Right forelimb (tissue), 1 donor: ENCODE data around the gene ANAPC10.
"Not testable (repeated sequence)": the region's sequence is repeated elsewhere in the genome, so short reads cannot be mapped to it uniquely, and the experiment has no call there.

ENCODE experiments used
- DNase-seq: peaks from one replicate; pipeline ENCODE4 v3.0.0-alpha.2; 2018

ANAPC10 gene

GRCh38 chr4:145069361-145069760 is 28.6 kb downstream of the ANAPC10 start:
- no peak for DNase-seq

GRCh38 chr4:145066063-145066501 is 31.9 kb downstream of the ANAPC10 start:
- DNase-seq = no peak

- DNase-seq = no peak
These were observed 36.6 kb downstream of the ANAPC10 start for GRCh38 chr4:145061318-145061920.

- no peak for DNase-seq
These were observed 39.7 kb downstream of the ANAPC10 start for GRCh38 chr4:145058256-145058655.

GRCh38 chr4:145056325-145057130 is 41.5 kb downstream of the ANAPC10 start:
- no peak for DNase-seq

GRCh38 chr4:145055533-145056257 is 42.3 kb downstream of the ANAPC10 start:
- no peak for DNase-seq

- DNase-seq = no peak
These were observed 48.8 kb downstream of the ANAPC10 start for GRCh38 chr4:145049241-145049640.

GRCh38 chr4:145048817-145049216 is 49.2 kb downstream of the ANAPC10 start:
- DNase-seq = no peak

GRCh38 chr4:145047151-145047550 is 50.8 kb downstream of the ANAPC10 start:
- DNase-seq = no peak

GRCh38 chr4:145045180-145045579 is 52.8 kb downstream of the ANAPC10 start:
- no peak for DNase-seq

- DNase-seq = no peak
These were observed 53.7 kb downstream of the ANAPC10 start for GRCh38 chr4:145044341-145044740.

- no peak for DNase-seq
These were observed 54.7 kb downstream of the ANAPC10 start for GRCh38 chr4:145043306-145043705.

- no peak for DNase-seq
These were observed 55.3 kb downstream of the ANAPC10 start for GRCh38 chr4:145042601-145043285.

GRCh38 chr4:145041378-145041777 is 56.6 kb downstream of the ANAPC10 start:
- no peak for DNase-seq

GRCh38 chr4:145035494-145036136 is 62.4 kb downstream of the ANAPC10 start:
- DNase-seq = no peak

GRCh38 chr4:145034727-145035211 is 63.2 kb downstream of the ANAPC10 start:
- DNase-seq = no peak

GRCh38 chr4:145019346-145019745 is 78.7 kb downstream of the ANAPC10 start:
- no peak for DNase-seq

- no peak for DNase-seq
These were observed 83.6 kb downstream of the ANAPC10 start for GRCh38 chr4:145014365-145014764.

- no peak for DNase-seq
These were observed 85.2 kb downstream of the ANAPC10 start for GRCh38 chr4:145012841-145013240.

GRCh38 chr4:145011636-145012035 is 86.4 kb downstream of the ANAPC10 start:
- no peak for DNase-seq

- not testable (repeated sequence) for DNase-seq
These were observed 87.7 kb downstream of the ANAPC10 start for GRCh38 chr4:145010315-145010714.

- DNase-seq = no peak
These were observed 94.3 kb downstream of the ANAPC10 start for GRCh38 chr4:145003675-145004074.
